DOHH2 (cell line): ENCODE results near the gene NFATC4.

Experiments
- H3F3A ChIP-seq: fragments of 200-600 bp; sonication (generic), shearing (Covaris generic); 2 replicates; pipeline ENCODE4 v1.6.0; 2016; ENCODE audit warnings: antibody characterized with exemption, mild to moderate bottlenecking; ENCODE audit not compliant: control insufficient read depth, insufficient read depth
- H3K27ac ChIP-seq: fragments of 200-600 bp; sonication (generic); 2 replicates; pipeline ENCODE4 v1.5.1; 2014; ENCODE audit warnings: low read depth, mild to moderate bottlenecking, low read length, moderate library complexity
- H3K27me3 ChIP-seq: fragments of 200-600 bp; sonication (generic); 2 replicates; pipeline ENCODE4 v1.6.1; 2014; ENCODE audit warnings: mild to moderate bottlenecking, low read length, mixed read lengths; ENCODE audit not compliant: control insufficient read depth
- H3K36me3 ChIP-seq: fragments of 200-600 bp; sonication (generic); 2 replicates; pipeline ENCODE4 v1.6.1; 2014; ENCODE audit warnings: mild to moderate bottlenecking, low read length, moderate library complexity, mixed read lengths; ENCODE audit not compliant: control insufficient read depth
- H3K4me1 ChIP-seq: fragments of 200-600 bp; sonication (generic); 2 replicates; pipeline ENCODE4 v1.6.1; 2014; ENCODE audit warnings: mild to moderate bottlenecking, low read length, mixed read lengths; ENCODE audit not compliant: control insufficient read depth
- H3K4me2 ChIP-seq: fragments of 200-600 bp; sonication (generic); 2 replicates; pipeline ENCODE4 v1.6.0; 2014; ENCODE audit warnings: mild to moderate bottlenecking, low read length, moderate library complexity
- H3K4me3 ChIP-seq: fragments of 200-600 bp; sonication (generic); 2 replicates; pipeline ENCODE4 v1.5.1; 2014; ENCODE audit warnings: mild to moderate bottlenecking, low read length, mixed read lengths
- H3K79me2 ChIP-seq: fragments of 200-600 bp; sonication (generic); 2 replicates; pipeline ENCODE4 v1.6.1; 2014; ENCODE audit warnings: mild to moderate bottlenecking, low read length, mixed read lengths; ENCODE audit not compliant: control insufficient read depth
- H3K9me2 ChIP-seq: fragments of 200-600 bp; sonication (generic); replicated peaks from 2 replicates; pipeline ENCODE4 v1.6.1; 2014; ENCODE audit warnings: mild to moderate bottlenecking, low read length, mixed read lengths; ENCODE audit not compliant: control insufficient read depth
- H3K9me3 ChIP-seq: fragments of 200-600 bp; sonication (generic); 2 replicates; pipeline ENCODE4 v1.6.1; 2014; ENCODE audit warnings: antibody characterized with exemption, low read length, mixed read lengths; ENCODE audit not compliant: control insufficient read depth, insufficient read depth
- H4K20me1 ChIP-seq: fragments of 200-600 bp; sonication (generic); 2 replicates; pipeline ENCODE4 v1.6.0; 2014; ENCODE audit warnings: low read depth, mild to moderate bottlenecking, antibody characterized with exemption, low read length, moderate library complexity; ENCODE audit not compliant: control insufficient read depth, insufficient read depth
- CTCF ChIP-seq: fragments of 200-600 bp; sonication (generic); IDR thresholded peaks from one replicate; pipeline ENCODE4 v1.5.1; 2014; ENCODE audit warnings: antibody characterized with exemption, mild to moderate bottlenecking, low read depth, low read length; ENCODE audit not compliant: poor library complexity, severe bottlenecking
- EZH2phosphoT487 ChIP-seq: fragments of 200-600 bp; sonication (generic); IDR thresholded peaks from 2 replicates; pipeline ENCODE4 v1.6.1; 2017; ENCODE audit warnings: borderline replicate concordance, mild to moderate bottlenecking, antibody characterized with exemption, low read length, moderate library complexity, mixed read lengths

NFATC4 gene

GRCh38 chr14:24389226-24389848 is 21.4 kb downstream of the NFATC4 start:
- H3K9me3 ChIP-seq, result no peaks in the 10 kb centered on the region
- no peak overlapping the region for H3K4me3 ChIP-seq
- TF ChIP-seq CTCF (no peak), EZH2phosphoT487 (no peak)
- no peaks in the 10 kb centered on the region for H4K20me1 ChIP-seq
- no peak overlapping the region for H3K4me2 ChIP-seq
- H3K27me3 ChIP-seq, result peaks cover 22% of the 10 kb centered on the region
- H3K4me1 ChIP-seq, result no peaks in the 10 kb centered on the region
- H3K36me3 ChIP-seq, result no peaks in the 10 kb centered on the region
- no peaks in the 10 kb centered on the region for H3K79me2 ChIP-seq
- H3F3A ChIP-seq, result no peaks in the 10 kb centered on the region
- no peaks in the 10 kb centered on the region for H3K9me2 ChIP-seq
- H3K27ac ChIP-seq, result no peak overlapping the region

GRCh38 chr14:24390701-24391468 is 22.9 kb downstream of the NFATC4 start:
- Histone ChIP-seq H3F3A (no peaks in the 10 kb centered on the region), H3K4me1 (no peaks in the 10 kb centered on the region), H4K20me1 (no peaks in the 10 kb centered on the region), H3K9me2 (no peaks in the 10 kb centered on the region), H3K4me3 (no peak overlapping the region), H3K36me3 (no peaks in the 10 kb centered on the region), H3K27me3 (peaks cover 22% of the 10 kb centered on the region), H3K9me3 (no peaks in the 10 kb centered on the region), H3K79me2 (no peaks in the 10 kb centered on the region), H3K27ac (no peak overlapping the region), H3K4me2 (no peak overlapping the region)
- TF ChIP-seq EZH2phosphoT487 (no peak), CTCF (no peak)

GRCh38 chr14:24392325-24393091 is 24.5 kb downstream of the NFATC4 start:
- TF ChIP-seq EZH2phosphoT487 (no peak), CTCF (no peak)
- Histone ChIP-seq H3K9me2 (no peaks in the 10 kb centered on the region), H3K4me3 (no peak overlapping the region), H3K27me3 (peaks cover 17% of the 10 kb centered on the region), H3K9me3 (no peaks in the 10 kb centered on the region), H3K36me3 (no peaks in the 10 kb centered on the region), H4K20me1 (no peaks in the 10 kb centered on the region), H3K27ac (no peak overlapping the region), H3K4me2 (no peak overlapping the region), H3K79me2 (no peaks in the 10 kb centered on the region), H3F3A (no peaks in the 10 kb centered on the region), H3K4me1 (no peaks in the 10 kb centered on the region)
